Measurements from ENCODE around the gene BAHCC1. TPM values are rescaled to one million over a fixed set of nuclear protein-coding genes. Genes with fewer than 3 reads are reported as not detected.
A peak's percentile ranks its signal among the peaks of the same experiment; 100 is the strongest.

BAHCC1 gene
- total and polyA plus RNA-seq, 9 of the 15 experiments (the other 6 are each of a cell fraction or from before 2014, with no cell fraction given) = 0.14 to 26.9 (median 5.0) TPM

DNA sequence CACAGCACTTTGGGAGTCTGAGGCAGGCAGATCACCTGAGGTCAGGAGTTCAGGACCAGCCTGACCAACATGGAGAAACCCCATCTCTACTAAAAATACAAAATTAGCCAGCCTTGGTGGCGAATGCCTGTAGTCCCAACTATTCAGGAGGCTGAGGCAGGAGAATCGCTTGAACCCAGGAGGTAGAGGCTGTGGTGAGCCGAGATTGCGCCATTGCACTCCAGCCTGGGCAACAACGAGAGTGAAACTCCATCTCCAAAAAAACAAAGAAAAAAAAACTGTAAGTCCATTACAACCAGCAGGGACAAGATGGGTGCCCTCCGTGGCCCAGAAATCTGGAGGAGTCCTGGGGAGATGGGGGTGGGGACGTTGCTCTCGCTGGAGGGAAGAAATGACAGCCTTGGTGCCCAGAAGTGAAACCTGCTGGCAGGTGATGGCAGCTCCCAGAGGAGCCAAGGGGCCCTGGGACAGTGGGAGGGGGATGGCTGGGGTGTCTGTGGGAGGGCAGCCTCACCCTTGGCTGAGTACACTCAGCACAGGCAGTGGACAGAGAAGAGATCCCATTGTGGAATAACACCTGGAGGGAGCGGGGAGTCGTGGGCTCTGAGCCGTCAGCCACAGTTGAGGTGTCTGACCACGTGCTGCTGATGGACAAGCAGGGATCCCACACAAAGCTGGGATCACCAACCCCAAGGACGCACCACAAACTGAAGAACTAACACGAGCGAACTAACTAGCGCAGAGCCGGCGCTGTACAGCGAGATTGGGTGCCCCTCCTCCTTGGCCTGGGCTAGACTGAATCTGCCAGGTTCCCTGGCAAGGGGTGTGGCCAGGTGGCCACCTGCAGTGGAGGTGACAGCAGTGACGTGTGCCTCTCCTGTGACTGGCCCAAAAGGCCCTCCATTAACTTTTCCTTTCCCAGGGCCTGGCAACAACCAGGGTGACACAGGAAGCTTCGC, 46.9 kb upstream of the BAHCC1 start (continued):
- TF ChIP-seq, protein P1, sequence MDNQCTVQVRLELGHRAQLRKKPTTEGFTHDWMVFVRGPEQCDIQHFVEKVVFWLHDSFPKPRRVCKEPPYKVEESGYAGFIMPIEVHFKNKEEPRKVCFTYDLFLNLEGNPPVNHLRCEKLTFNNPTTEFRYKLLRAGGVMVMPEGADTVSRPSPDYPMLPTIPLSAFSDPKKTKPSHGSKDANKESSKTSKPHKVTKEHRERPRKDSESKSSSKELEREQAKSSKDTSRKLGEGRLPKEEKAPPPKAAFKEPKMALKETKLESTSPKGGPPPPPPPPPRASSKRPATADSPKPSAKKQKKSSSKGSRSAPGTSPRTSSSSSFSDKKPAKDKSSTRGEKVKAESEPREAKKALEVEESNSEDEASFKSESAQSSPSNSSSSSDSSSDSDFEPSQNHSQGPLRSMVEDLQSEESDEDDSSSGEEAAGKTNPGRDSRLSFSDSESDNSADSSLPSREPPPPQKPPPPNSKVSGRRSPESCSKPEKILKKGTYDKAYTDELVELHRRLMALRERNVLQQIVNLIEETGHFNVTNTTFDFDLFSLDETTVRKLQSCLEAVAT (IDR thresholded peaks at IDR 0.05) = peak in 1 of 2 experiments; percentile 48; a peak in 1 of 4 replicates
- no peak for TF ChIP-seq NONO (IDR thresholded peaks at IDR 0.05; ENCODE audit: low read depth in 2 of 2, low read length in 1 of 2)
- TF ChIP-seq, protein P2, sequence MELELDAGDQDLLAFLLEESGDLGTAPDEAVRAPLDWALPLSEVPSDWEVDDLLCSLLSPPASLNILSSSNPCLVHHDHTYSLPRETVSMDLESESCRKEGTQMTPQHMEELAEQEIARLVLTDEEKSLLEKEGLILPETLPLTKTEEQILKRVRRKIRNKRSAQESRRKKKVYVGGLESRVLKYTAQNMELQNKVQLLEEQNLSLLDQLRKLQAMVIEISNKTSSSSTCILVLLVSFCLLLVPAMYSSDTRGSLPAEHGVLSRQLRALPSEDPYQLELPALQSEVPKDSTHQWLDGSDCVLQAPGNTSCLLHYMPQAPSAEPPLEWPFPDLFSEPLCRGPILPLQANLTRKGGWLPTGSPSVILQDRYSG (tag; conservative IDR thresholded peaks at IDR 0.05; ENCODE audit: low read depth) = no peak
- TF ChIP-seq ZNF311 (CRISPR knock-in tag; IDR thresholded peaks at IDR 0.05) = no peak
- TF ChIP-seq, protein P3, sequence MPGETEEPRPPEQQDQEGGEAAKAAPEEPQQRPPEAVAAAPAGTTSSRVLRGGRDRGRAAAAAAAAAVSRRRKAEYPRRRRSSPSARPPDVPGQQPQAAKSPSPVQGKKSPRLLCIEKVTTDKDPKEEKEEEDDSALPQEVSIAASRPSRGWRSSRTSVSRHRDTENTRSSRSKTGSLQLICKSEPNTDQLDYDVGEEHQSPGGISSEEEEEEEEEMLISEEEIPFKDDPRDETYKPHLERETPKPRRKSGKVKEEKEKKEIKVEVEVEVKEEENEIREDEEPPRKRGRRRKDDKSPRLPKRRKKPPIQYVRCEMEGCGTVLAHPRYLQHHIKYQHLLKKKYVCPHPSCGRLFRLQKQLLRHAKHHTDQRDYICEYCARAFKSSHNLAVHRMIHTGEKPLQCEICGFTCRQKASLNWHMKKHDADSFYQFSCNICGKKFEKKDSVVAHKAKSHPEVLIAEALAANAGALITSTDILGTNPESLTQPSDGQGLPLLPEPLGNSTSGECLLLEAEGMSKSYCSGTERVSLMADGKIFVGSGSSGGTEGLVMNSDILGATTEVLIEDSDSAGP (CRISPR knock-in tag; IDR thresholded peaks at IDR 0.05) = no peak
- TF ChIP-seq DNMT1 (IDR thresholded peaks at IDR 0.05) = no peak
- no peak for TF ChIP-seq MAFG (tag; conservative IDR thresholded peaks at IDR 0.05)
- no peak for TF ChIP-seq RFX5 (IDR thresholded peaks at IDR 0.05; ENCODE audit: low read depth, low read length)
- TF ChIP-seq, protein P4, sequence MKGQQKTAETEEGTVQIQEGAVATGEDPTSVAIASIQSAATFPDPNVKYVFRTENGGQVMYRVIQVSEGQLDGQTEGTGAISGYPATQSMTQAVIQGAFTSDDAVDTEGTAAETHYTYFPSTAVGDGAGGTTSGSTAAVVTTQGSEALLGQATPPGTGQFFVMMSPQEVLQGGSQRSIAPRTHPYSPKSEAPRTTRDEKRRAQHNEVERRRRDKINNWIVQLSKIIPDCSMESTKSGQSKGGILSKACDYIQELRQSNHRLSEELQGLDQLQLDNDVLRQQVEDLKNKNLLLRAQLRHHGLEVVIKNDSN (CRISPR knock-in tag; IDR thresholded peaks at IDR 0.05) = peak; percentile 46; the same call in 1 of the 2 replicates
- no peak for TF ChIP-seq DMBX1 (CRISPR knock-in tag; IDR thresholded peaks at IDR 0.05; ENCODE audit: borderline replicate concordance)
- TF ChIP-seq CREM (IDR thresholded peaks at IDR 0.05; ENCODE audit: low read depth) = 0 out of 2 replicates have a peak, but pooled peaks have one; percentile 17
- no peak for TF ChIP-seq POLR2H (tag; IDR thresholded peaks at IDR 0.05; ENCODE audit: low read depth)
- no peak for TF ChIP-seq ZFPM2 (CRISPR knock-in tag; IDR thresholded peaks at IDR 0.05)
- TF ChIP-seq, protein P5, sequence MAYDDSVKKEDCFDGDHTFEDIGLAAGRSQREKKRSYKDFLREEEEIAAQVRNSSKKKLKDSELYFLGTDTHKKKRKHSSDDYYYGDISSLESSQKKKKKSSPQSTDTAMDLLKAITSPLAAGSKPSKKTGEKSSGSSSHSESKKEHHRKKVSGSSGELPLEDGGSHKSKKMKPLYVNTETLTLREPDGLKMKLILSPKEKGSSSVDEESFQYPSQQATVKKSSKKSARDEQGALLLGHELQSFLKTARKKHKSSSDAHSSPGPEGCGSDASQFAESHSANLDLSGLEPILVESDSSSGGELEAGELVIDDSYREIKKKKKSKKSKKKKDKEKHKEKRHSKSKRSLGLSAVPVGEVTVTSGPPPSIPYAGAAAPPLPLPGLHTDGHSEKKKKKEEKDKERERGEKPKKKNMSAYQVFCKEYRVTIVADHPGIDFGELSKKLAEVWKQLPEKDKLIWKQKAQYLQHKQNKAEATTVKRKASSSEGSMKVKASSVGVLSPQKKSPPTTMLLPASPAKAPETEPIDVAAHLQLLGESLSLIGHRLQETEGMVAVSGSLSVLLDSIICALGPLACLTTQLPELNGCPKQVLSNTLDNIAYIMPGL (CRISPR knock-in tag; IDR thresholded peaks at IDR 0.05) = no peak
- no peak for TF ChIP-seq RFX1 (IDR thresholded peaks at IDR 0.05)
- no peak for TF ChIP-seq ZNF507 (tag; conservative IDR thresholded peaks at IDR 0.05)
- TF ChIP-seq ZNF778 (CRISPR knock-in tag; IDR thresholded peaks at IDR 0.05) = no peak
